Measurements from ENCODE around the gene CDH13.

Gene CDH13

DNA sequence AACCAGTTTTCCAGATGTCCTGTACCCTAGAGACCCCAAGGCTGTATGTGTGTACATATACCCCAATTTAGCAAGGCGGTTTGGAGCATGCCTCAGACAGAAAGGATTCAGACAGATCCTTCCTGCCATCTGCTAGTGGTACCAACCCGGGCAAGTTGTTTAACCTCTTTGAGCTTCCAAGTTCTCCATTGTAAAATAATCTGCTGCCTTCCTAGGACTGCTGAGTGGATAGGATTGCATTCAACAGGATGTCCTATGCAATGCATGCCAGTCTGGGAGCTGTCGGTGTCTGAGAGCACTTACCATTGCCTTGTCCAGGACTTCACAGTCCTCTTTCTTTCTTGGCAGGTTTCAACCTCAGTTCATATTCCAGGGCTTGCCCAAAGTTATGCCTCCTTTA, 1.9 kb downstream of the CDH13 start:
- H3K27me3 ChIP-seq (ENCODE audit: insufficient read depth, low read length, poor library complexity): peaks cover 7% of the 10 kb centered on the region
- WGBS (ENCODE audit: extremely low coverage, insufficient coverage, low lambda C conversion rate): no CpG with 5 or more reads among the region's 3 CpGs
- no peaks in the 10 kb centered on the region for H3K36me3 ChIP-seq (ENCODE audit: control insufficient read depth, insufficient read depth, low read length)
- no peak overlapping the region for H2BK5ac ChIP-seq (ENCODE audit: low read length)
- no peak overlapping the region for H3K4ac ChIP-seq (ENCODE audit: low read depth, low read length)
- no peak overlapping the region for H3K4me2 ChIP-seq (ENCODE audit: low read length)
- H3K79me2 ChIP-seq (ENCODE audit: control insufficient read depth, insufficient read depth, low read length): no peaks in the 10 kb centered on the region
- no peaks in the 10 kb centered on the region for H3K79me1 ChIP-seq (ENCODE audit: low read length)
- no peak overlapping the region for H2BK120ac ChIP-seq (ENCODE audit: low read depth, low read length)
- H3K18ac ChIP-seq (ENCODE audit: low read length): peak overlapping the region; percentile 62
- peaks cover 8% of the 10 kb centered on the region for H3K4me1 ChIP-seq (ENCODE audit: control insufficient read depth, low read depth, low read length)
- no peak for DNase-seq
- H4K5ac ChIP-seq (ENCODE audit: low read length): no peak overlapping the region
- no peak overlapping the region for H3K9ac ChIP-seq (ENCODE audit: low read length)
- no peak overlapping the region for H3K27ac ChIP-seq (ENCODE audit: low read depth, low read length)
- H3K4me3 ChIP-seq (ENCODE audit: low read length): no peak overlapping the region
- no peak overlapping the region for H2AK5ac ChIP-seq (ENCODE audit: low read length)
- no peak overlapping the region for H4K8ac ChIP-seq (ENCODE audit: low read depth, low read length)
- no peak overlapping the region for H3K56ac ChIP-seq (ENCODE audit: low read length)
- no peak overlapping the region for H3K23ac ChIP-seq (ENCODE audit: low read length)
- H2BK15ac ChIP-seq (replicated peaks; ENCODE audit: low read depth): no peak overlapping the region

DNA sequence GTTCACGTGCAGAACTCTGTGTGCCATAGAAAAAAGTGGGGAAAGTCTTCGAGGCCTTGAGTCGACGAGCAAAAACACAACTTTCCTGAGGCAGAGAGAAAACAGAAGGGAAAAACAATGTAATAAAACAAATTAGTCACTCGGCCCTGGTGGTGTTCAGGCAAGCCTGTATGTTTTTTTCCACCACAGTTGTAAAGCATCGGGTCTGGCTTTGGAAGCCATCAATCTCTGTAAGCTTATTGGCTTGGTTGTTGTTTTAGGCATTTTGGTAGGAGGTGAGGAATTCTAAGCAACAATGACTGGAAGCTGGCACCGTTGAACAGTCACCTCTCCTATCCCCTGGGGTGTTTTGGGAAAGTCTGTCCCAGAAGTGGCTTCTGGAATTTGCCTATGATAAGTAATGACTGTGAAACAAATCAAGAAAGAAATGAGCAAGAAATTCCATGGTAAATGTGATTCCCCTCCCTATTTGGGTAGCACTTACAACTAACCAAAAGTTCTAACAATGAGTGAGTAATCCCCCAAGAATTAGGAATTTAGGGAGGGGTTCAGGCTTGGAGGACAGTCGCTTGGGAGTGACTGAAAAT, 2.8 kb downstream of the CDH13 start:
- H3K79me2 ChIP-seq (ENCODE audit: control insufficient read depth, insufficient read depth, low read length): no peaks in the 10 kb centered on the region
- H3K4ac ChIP-seq (ENCODE audit: low read depth, low read length): no peak overlapping the region
- no peak overlapping the region for H4K5ac ChIP-seq (ENCODE audit: low read length)
- peaks cover 8% of the 10 kb centered on the region for H3K4me1 ChIP-seq (ENCODE audit: control insufficient read depth, low read depth, low read length)
- no peak overlapping the region for H3K4me2 ChIP-seq (ENCODE audit: low read length)
- peak overlapping the region; percentile 20 for H3K27ac ChIP-seq (ENCODE audit: low read depth, low read length)
- DNase-seq: peak; percentile 93
- no peaks in the 10 kb centered on the region for H3K36me3 ChIP-seq (ENCODE audit: control insufficient read depth, insufficient read depth, low read length)
- H3K23ac ChIP-seq (ENCODE audit: low read length): no peak overlapping the region
- no peak overlapping the region for H4K8ac ChIP-seq (ENCODE audit: low read depth, low read length)
- no peak overlapping the region for H2AK5ac ChIP-seq (ENCODE audit: low read length)
- H2BK5ac ChIP-seq (ENCODE audit: low read length): no peak overlapping the region
- no peak overlapping the region for H3K56ac ChIP-seq (ENCODE audit: low read length)
- no peak overlapping the region for H2BK15ac ChIP-seq (replicated peaks; ENCODE audit: low read depth)
- WGBS (ENCODE audit: extremely low coverage, insufficient coverage, low lambda C conversion rate): no CpG with 5 or more reads among the region's 8 CpGs
- no peaks in the 10 kb centered on the region for H3K79me1 ChIP-seq (ENCODE audit: low read length)
- H3K18ac ChIP-seq (ENCODE audit: low read length): no peak overlapping the region
- H3K9ac ChIP-seq (ENCODE audit: low read length): no peak overlapping the region
- peaks cover 7% of the 10 kb centered on the region for H3K27me3 ChIP-seq (ENCODE audit: insufficient read depth, low read length, poor library complexity)
- no peak overlapping the region for H2BK120ac ChIP-seq (ENCODE audit: low read depth, low read length)
- no peak overlapping the region for H3K4me3 ChIP-seq (ENCODE audit: low read length)

DNA sequence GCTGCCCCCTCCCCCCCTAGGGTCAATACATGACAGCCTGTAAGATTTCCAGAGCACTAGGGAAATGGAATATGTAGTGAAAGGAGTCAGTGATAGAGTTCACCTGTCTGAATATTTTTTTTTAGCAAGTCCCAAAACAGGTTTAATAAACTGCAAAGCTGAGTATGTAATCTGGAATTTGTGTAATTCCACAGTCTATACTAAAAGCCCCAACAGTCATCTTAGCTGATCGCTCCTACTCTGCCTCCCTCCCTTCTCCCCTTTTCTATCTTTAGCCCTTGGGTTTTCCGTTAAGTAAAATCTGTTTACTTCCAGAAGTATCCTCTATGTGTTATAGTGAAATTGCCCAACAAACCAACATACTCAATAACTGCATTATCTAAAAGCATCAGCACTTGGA, 3.5 kb downstream of the CDH13 start:
- H3K4me3 ChIP-seq (ENCODE audit: low read length): no peak overlapping the region
- no peak overlapping the region for H4K5ac ChIP-seq (ENCODE audit: low read length)
- H2AK5ac ChIP-seq (ENCODE audit: low read length): no peak overlapping the region
- H2BK5ac ChIP-seq (ENCODE audit: low read length): no peak overlapping the region
- no peak overlapping the region for H3K4ac ChIP-seq (ENCODE audit: low read depth, low read length)
- H3K56ac ChIP-seq (ENCODE audit: low read length): peak overlapping the region; percentile 19
- no peaks in the 10 kb centered on the region for H3K79me2 ChIP-seq (ENCODE audit: control insufficient read depth, insufficient read depth, low read length)
- no peak overlapping the region for H3K18ac ChIP-seq (ENCODE audit: low read length)
- H3K27ac ChIP-seq (ENCODE audit: low read depth, low read length): peak overlapping the region; percentile 18
- no peak overlapping the region for H3K9ac ChIP-seq (ENCODE audit: low read length)
- peaks cover 7% of the 10 kb centered on the region for H3K27me3 ChIP-seq (ENCODE audit: insufficient read depth, low read length, poor library complexity)
- DNase-seq: no peak
- H2BK120ac ChIP-seq (ENCODE audit: low read depth, low read length): no peak overlapping the region
- no peak overlapping the region for H2BK15ac ChIP-seq (replicated peaks; ENCODE audit: low read depth)
- H3K4me1 ChIP-seq (ENCODE audit: control insufficient read depth, low read depth, low read length): peaks cover 8% of the 10 kb centered on the region
- no peaks in the 10 kb centered on the region for H3K79me1 ChIP-seq (ENCODE audit: low read length)
- no CpG with 5 or more reads among the region's 2 CpGs for WGBS (ENCODE audit: extremely low coverage, insufficient coverage, low lambda C conversion rate)
- H3K36me3 ChIP-seq (ENCODE audit: control insufficient read depth, insufficient read depth, low read length): no peaks in the 10 kb centered on the region
- H3K23ac ChIP-seq (ENCODE audit: low read length): no peak overlapping the region
- H3K4me2 ChIP-seq (ENCODE audit: low read length): no peak overlapping the region
- no peak overlapping the region for H4K8ac ChIP-seq (ENCODE audit: low read depth, low read length)

DNA sequence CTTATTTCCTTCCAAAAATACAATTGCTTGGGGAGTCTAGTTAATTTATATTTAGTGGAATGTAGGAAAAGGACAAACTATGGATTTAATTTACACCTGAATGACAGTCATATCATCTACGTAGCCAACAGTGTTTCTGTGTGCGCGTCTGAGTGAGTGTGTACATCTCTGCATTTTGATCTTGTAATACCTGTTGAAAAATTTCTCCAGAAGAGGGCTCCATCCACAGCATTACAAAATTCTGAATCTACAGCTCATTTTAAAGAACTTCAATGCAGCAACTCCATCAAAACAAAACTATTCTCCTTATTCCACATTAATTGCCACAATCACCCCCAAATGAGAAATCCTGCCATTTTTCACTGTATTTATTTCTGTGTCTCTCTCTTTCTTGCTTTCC, 3.9 kb downstream of the CDH13 start:
- no peak overlapping the region for H3K4me2 ChIP-seq (ENCODE audit: low read length)
- no peak overlapping the region for H3K9ac ChIP-seq (ENCODE audit: low read length)
- no peaks in the 10 kb centered on the region for H3K79me2 ChIP-seq (ENCODE audit: control insufficient read depth, insufficient read depth, low read length)
- no peak overlapping the region for H3K27ac ChIP-seq (ENCODE audit: low read depth, low read length)
- no peak overlapping the region for H2BK15ac ChIP-seq (replicated peaks; ENCODE audit: low read depth)
- H4K8ac ChIP-seq (ENCODE audit: low read depth, low read length): no peak overlapping the region
- no peak overlapping the region for H2BK120ac ChIP-seq (ENCODE audit: low read depth, low read length)
- no peak overlapping the region for H3K18ac ChIP-seq (ENCODE audit: low read length)
- no peak overlapping the region for H3K4me3 ChIP-seq (ENCODE audit: low read length)
- no peak overlapping the region for H3K56ac ChIP-seq (ENCODE audit: low read length)
- no peak overlapping the region for H4K5ac ChIP-seq (ENCODE audit: low read length)
- H3K23ac ChIP-seq (ENCODE audit: low read length): no peak overlapping the region
- H3K36me3 ChIP-seq (ENCODE audit: control insufficient read depth, insufficient read depth, low read length): no peaks in the 10 kb centered on the region
- no peak overlapping the region for H3K4ac ChIP-seq (ENCODE audit: low read depth, low read length)
- no peak overlapping the region for H2BK5ac ChIP-seq (ENCODE audit: low read length)
- no CpG with 5 or more reads among the region's 3 CpGs for WGBS (ENCODE audit: extremely low coverage, insufficient coverage, low lambda C conversion rate)
- H3K27me3 ChIP-seq (ENCODE audit: insufficient read depth, low read length, poor library complexity): peaks cover 7% of the 10 kb centered on the region
- H3K79me1 ChIP-seq (ENCODE audit: low read length): no peaks in the 10 kb centered on the region
- H2AK5ac ChIP-seq (ENCODE audit: low read length): no peak overlapping the region
- DNase-seq: no peak
- peaks cover 8% of the 10 kb centered on the region for H3K4me1 ChIP-seq (ENCODE audit: control insufficient read depth, low read depth, low read length)

DNA sequence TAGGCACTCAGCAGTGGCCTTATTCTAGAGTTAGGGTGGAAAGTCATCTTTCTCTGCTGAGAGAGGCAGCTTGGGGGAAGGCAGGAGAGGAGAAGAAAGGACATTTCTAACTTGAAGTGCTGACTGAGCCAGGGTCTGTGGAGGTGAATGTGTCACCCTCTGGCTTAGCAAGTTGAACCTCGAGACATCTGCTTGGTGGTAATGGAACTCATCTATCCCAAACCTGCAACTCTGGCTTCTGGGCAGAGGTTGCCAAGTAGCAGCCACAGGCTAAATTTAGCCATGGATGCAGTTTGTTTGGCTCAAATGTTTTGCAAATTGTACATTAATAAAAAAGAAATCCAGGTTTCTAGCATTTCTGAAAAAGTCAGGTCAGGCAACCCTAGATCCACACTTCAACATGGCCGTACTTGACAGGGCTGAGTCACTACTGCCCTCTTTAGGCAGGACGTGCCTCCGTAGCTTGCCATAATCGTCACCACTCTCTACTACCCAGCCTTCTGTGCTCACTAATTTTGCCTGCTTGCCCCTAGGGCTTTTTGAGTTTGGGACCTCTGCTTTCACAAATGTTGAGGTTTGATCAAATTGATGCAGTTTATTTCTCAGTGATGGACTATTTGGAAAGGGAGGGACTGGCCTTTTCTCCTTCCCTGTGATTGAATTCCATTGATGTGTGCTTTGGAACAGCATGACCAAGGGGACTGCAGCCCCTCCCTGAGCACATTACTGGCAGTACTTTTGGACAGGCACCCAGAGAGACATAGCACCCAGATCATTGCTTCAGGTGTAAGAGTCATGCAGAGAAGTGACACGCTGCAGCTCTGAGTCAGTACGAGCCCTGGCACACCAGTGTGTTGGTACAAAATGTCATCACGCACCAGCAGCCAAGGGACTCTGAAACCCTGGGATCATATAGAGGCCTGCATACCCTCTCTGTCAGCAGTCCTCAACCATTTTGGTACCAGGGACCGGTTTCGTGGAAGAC, 5.2 kb downstream of the CDH13 start:
- Histone ChIP-seq H4K5ac (ENCODE audit: low read length) (no peak overlapping the region), H3K79me2 (ENCODE audit: control insufficient read depth, insufficient read depth, low read length) (no peaks in the 10 kb centered on the region), H3K23ac (ENCODE audit: low read length) (no peak overlapping the region), H3K27me3 (ENCODE audit: insufficient read depth, low read length, poor library complexity) (no peaks in the 10 kb centered on the region), H3K4me2 (ENCODE audit: low read length) (no peak overlapping the region), H2BK120ac (ENCODE audit: low read depth, low read length) (no peak overlapping the region), H2BK5ac (ENCODE audit: low read length) (no peak overlapping the region), H3K18ac (ENCODE audit: low read length) (no peak overlapping the region), H3K27ac (ENCODE audit: low read depth, low read length) (no peak overlapping the region), H3K56ac (ENCODE audit: low read length) (no peak overlapping the region), H4K8ac (ENCODE audit: low read depth, low read length) (no peak overlapping the region), H3K9ac (ENCODE audit: low read length) (no peak overlapping the region), H2AK5ac (ENCODE audit: low read length) (no peak overlapping the region), H3K4ac (ENCODE audit: low read depth, low read length) (no peak overlapping the region), H3K79me1 (ENCODE audit: low read length) (no peaks in the 10 kb centered on the region), H3K4me3 (ENCODE audit: low read length) (no peak overlapping the region), H3K36me3 (ENCODE audit: control insufficient read depth, insufficient read depth, low read length) (no peaks in the 10 kb centered on the region), H3K4me1 (ENCODE audit: control insufficient read depth, low read depth, low read length) (peaks cover 8% of the 10 kb centered on the region), H2BK15ac (replicated peaks; ENCODE audit: low read depth) (no peak overlapping the region)
- DNase-seq: peak; percentile 73
- no CpG with 5 or more reads among the region's 10 CpGs for WGBS (ENCODE audit: extremely low coverage, insufficient coverage, low lambda C conversion rate)

Data from mesendoderm (in vitro differentiated cells).